ENCODE measurements around the gene RHOU. TPM values are rescaled to one million over a fixed set of nuclear protein-coding genes. Genes with fewer than 3 reads are reported as not detected.

Gene RHOU
- total and polyA plus RNA-seq, 2 donors (not counting 3 experiments of a cell fraction or from before 2014, with no cell fraction given): 0.04 to 0.40 TPM

GRCh38 chr1:228784181-228784580 lies 48.9 kb downstream of the RHOU start:
- no peaks in the 10 kb centered on the region for H3K36me3 ChIP-seq (ENCODE audit: control insufficient read depth in 2 of 2, extremely low read depth in 1 of 2, insufficient read depth in 2 of 2, low read length in 2 of 2)
- no peaks in the 10 kb centered on the region for H3K4me1 ChIP-seq (ENCODE audit: control insufficient read depth, extremely low read depth, insufficient read depth, low read length)
- no peak overlapping the region for H3K9ac ChIP-seq (replicated peaks; ENCODE audit: extremely low read depth, insufficient read depth, low read length)
- no peaks in the 10 kb centered on the region for H3K9me1 ChIP-seq (replicated peaks; ENCODE audit: control insufficient read depth, extremely low read depth, insufficient read depth, low read length)
- BruUV-seq (replicated peaks): no TSS peak
- H4K20me1 ChIP-seq (replicated peaks; ENCODE audit: control insufficient read depth, extremely low read depth, insufficient read depth, low read length): no peaks in the 10 kb centered on the region
- no peak overlapping the region for H3K4me2 ChIP-seq (ENCODE audit: insufficient read depth, low read length)
- POLR2A ChIA-PET: no interaction called here
- H3K9me3 ChIP-seq (replicated peaks; ENCODE audit: control insufficient read depth, insufficient read depth, low read length): no peaks in the 10 kb centered on the region
- dilution Hi-C loops (cut with MboI; ENCODE audit: extremely low pct_ligation_motif_present, low sequenced_read_pairs): no loop called here
- no peaks in the 10 kb centered on the region for H3K27me3 ChIP-seq (ENCODE audit: control insufficient read depth in 2 of 2, insufficient read depth in 2 of 2, low read length in 2 of 2)
- DNase-seq (ENCODE audit: low read depth, low spot score) (no peak), FAIRE-seq (no peak)
- CTCF ChIA-PET: no interaction called here
- no peak overlapping the region for H3K4me3 ChIP-seq (replicated peaks in 1 of 3; ENCODE audit: insufficient read depth in 1 of 3, low read depth in 1 of 3, low read length in 3 of 3)
- H3K27ac ChIP-seq (ENCODE audit: insufficient read depth, low read depth, low read length): no peak overlapping the region
- no peak overlapping the region for H2AFZ ChIP-seq (ENCODE audit: low read depth, low read length)
- TF ChIP-seq MAX (IDR thresholded peaks at IDR 0.05; ENCODE audit: insufficient read depth, insufficient read length) (no peak), EZH2 (IDR thresholded peaks at IDR 0.05; ENCODE audit: borderline replicate concordance, low read depth, low read length, severe bottlenecking) (no peak), JUN (IDR thresholded peaks at IDR 0.05; ENCODE audit: borderline replicate concordance, insufficient read depth, insufficient read length, low read depth) (no peak), MYC (IDR thresholded peaks at IDR 0.05; ENCODE audit: low read depth, low read length) (no peak), FOS (IDR thresholded peaks at IDR 0.05; ENCODE audit: borderline replicate concordance, insufficient read depth, low read length) (no peak), POLR2AphosphoS5 (IDR thresholded peaks at IDR 0.05; ENCODE audit: insufficient read depth, low read depth, low read length) (no peak), GATA2 (IDR thresholded peaks at IDR 0.05; ENCODE audit: insufficient read depth, insufficient read length, low read depth, low read length) (no peak), POLR2A (IDR thresholded peaks at IDR 0.05; ENCODE audit: low read depth, low read length) (no peak)
- TF ChIP-seq, protein P1, sequence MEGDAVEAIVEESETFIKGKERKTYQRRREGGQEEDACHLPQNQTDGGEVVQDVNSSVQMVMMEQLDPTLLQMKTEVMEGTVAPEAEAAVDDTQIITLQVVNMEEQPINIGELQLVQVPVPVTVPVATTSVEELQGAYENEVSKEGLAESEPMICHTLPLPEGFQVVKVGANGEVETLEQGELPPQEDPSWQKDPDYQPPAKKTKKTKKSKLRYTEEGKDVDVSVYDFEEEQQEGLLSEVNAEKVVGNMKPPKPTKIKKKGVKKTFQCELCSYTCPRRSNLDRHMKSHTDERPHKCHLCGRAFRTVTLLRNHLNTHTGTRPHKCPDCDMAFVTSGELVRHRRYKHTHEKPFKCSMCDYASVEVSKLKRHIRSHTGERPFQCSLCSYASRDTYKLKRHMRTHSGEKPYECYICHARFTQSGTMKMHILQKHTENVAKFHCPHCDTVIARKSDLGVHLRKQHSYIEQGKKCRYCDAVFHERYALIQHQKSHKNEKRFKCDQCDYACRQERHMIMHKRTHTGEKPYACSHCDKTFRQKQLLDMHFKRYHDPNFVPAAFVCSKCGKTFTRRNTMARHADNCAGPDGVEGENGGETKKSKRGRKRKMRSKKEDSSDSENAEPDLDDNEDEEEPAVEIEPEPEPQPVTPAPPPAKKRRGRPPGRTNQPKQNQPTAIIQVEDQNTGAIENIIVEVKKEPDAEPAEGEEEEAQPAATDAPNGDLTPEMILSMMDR (IDR thresholded peaks at IDR 0.05; ENCODE audit: extremely low read depth in 1 of 2, insufficient read depth in 1 of 2, low read depth in 1 of 2, low read length in 2 of 2): no peak
- intact Hi-C loops (cut with micrococcal nuclease): no loop called here
- H3K79me2 ChIP-seq (ENCODE audit: control insufficient read depth, insufficient read depth, low read length): no peaks in the 10 kb centered on the region

Measured in endothelial cell of umbilical vein (primary cell).